NCI-H146 (cell line): ENCODE results near the gene NBPF14.
A peak's percentile ranks its signal among the peaks of the same experiment; 100 is the strongest.
"Not testable (repeated sequence)": the region's sequence is repeated elsewhere in the genome, so short reads cannot be mapped to it uniquely, and the experiment has no call there.

Source experiments
- DNase-seq: peaks from one replicate; lab custom pipeline; 2025; lab: John Stamatoyannopoulos, UW

NBPF14 gene

GRCh38 chr1:148595911-148596310 is at the start of gene NBPF14:
TSS of gene NBPF14 (minus strand) at chr1:148596011. CDS start at chr1:148595717, 294 bp downstream.
- not testable (repeated sequence) for DNase-seq

GRCh38 chr1:148625451-148625850 is 29.6 kb upstream of the NBPF14 start:
- DNase-seq, result not testable (repeated sequence)

- DNase-seq, result not testable (repeated sequence)
These were observed 22.4 kb upstream of the NBPF14 start for GRCh38 chr1:148618216-148618615.

GRCh38 chr1:148605266-148605665 is 9.5 kb upstream of the NBPF14 start:
- DNase-seq, result not testable (repeated sequence)

GRCh38 chr1:148595360-148595759 is 451 bp downstream of the NBPF14 start:
- DNase-seq, result not testable (repeated sequence)

- DNase-seq, result not testable (repeated sequence)
These were observed 4.7 kb downstream of the NBPF14 start for GRCh38 chr1:148591098-148591497.

- not testable (repeated sequence) for DNase-seq
These were observed 63.7 kb downstream of the NBPF14 start for GRCh38 chr1:148532158-148532557.

- DNase-seq, result peak; percentile 11
These were observed 66.7 kb downstream of the NBPF14 start for GRCh38 chr1:148529101-148529567.

GRCh38 chr1:148528591-148528990 is 67.2 kb downstream of the NBPF14 start:
- not testable (repeated sequence) for DNase-seq

GRCh38 chr1:148526587-148526986 is 69.2 kb downstream of the NBPF14 start:
- not testable (repeated sequence) for DNase-seq

GRCh38 chr1:148523205-148524144 is 72.3 kb downstream of the NBPF14 start:
- not testable (repeated sequence) for DNase-seq

GRCh38 chr1:148522561-148523204 is 73.1 kb downstream of the NBPF14 start:
- peak; percentile 7 for DNase-seq

- DNase-seq, result peak; percentile 10
These were observed 73.7 kb downstream of the NBPF14 start for GRCh38 chr1:148522072-148522471.

- not testable (repeated sequence) for DNase-seq
These were observed 81.5 kb downstream of the NBPF14 start for GRCh38 chr1:148514310-148514709.

- not testable (repeated sequence) for DNase-seq
These were observed 83.1 kb downstream of the NBPF14 start for GRCh38 chr1:148512571-148513184.

- DNase-seq, result not testable (repeated sequence)
These were observed 101.9 kb downstream of the NBPF14 start for GRCh38 chr1:148493933-148494332.

GRCh38 chr1:148483029-148483428 is 112.8 kb downstream of the NBPF14 start, which contains the start of gene PPIAL4G:
TSS of gene PPIAL4G (minus strand) at chr1:148483302. CDS start at chr1:148483252, 50 bp downstream.
- not testable (repeated sequence) for DNase-seq
